Stimulated activated CD4-positive, alpha-beta T cell treated with anti-CD3 and anti-CD28 coated beads, Interleukin-15, amount 100 ng/mL, for 48 hours (primary cell): ENCODE data around the gene CNTD1.
"Not testable (repeated sequence)": the region's sequence is repeated elsewhere in the genome, so short reads cannot be mapped to it uniquely, and the experiment has no call there.

Experiments used
- DNase-seq, 2 donors: peaks; one replicate each; pipeline ENCODE4 v3.0.0-alpha.2; 2020; ENCODE audit warnings: low read depth in 2 of 2

CNTD1 gene, protein sequence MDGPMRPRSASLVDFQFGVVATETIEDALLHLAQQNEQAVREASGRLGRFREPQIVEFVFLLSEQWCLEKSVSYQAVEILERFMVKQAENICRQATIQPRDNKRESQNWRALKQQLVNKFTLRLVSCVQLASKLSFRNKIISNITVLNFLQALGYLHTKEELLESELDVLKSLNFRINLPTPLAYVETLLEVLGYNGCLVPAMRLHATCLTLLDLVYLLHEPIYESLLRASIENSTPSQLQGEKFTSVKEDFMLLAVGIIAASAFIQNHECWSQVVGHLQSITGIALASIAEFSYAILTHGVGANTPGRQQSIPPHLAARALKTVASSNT

DNA sequence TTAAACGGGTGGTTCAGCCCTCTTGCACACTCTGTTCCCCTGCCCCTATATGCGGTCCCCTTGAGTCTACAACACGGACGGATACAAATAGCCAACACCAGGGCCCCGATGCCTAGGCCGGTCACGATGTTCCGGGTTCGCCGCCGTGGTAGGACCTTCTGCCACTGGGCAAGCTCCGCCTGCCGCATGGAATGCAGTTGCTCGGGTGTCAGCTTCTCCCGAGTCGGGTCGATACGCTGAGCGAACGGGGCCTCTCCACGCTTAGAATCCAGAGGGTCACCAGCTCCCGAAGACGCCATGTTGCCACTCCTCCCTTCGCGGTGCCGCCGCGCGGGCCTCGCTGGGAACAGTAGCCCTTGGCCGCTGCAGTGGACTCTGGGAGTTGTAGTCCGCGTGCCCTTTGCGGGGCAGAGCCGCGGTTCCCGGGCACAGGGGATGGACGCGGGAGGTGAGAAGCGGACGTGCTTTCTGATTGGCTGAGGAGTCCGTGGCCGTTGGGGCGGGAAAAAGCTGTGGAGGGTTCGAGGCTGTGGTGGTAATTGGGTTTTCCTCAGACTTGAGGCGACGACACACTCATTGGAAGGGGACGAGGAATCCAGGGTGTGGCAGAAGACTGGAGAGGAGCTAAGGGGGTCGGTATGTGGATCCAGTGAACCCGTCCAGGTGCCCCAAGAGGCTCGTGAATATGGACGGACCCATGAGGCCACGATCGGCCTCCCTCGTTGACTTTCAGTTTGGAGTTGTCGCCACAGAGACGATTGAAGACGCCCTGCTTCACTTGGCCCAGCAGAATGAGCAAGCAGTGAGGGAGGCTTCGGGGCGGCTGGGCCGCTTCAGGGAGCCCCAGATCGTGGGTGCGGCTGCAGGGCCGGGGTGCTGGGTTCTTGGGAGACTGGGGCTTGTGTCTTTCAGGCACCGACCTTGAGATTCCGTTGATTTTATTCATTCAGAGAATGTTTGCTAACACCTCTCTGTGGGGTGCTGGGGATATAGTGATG lies at the start of gene CNTD1, which contains the start of gene COA3:
Gene CNTD1, plus strand, starts transcription at position 479 of the 998 bp plus-strand sequence. Its CDS starts 207 bp downstream, at position 686.
Gene COA3, minus strand, starts transcription at position 322 of the 998 bp plus-strand sequence. Its CDS starts 23 bp downstream, at position 299.
- peak; percentile 77 to 81 for DNase-seq

DNA sequence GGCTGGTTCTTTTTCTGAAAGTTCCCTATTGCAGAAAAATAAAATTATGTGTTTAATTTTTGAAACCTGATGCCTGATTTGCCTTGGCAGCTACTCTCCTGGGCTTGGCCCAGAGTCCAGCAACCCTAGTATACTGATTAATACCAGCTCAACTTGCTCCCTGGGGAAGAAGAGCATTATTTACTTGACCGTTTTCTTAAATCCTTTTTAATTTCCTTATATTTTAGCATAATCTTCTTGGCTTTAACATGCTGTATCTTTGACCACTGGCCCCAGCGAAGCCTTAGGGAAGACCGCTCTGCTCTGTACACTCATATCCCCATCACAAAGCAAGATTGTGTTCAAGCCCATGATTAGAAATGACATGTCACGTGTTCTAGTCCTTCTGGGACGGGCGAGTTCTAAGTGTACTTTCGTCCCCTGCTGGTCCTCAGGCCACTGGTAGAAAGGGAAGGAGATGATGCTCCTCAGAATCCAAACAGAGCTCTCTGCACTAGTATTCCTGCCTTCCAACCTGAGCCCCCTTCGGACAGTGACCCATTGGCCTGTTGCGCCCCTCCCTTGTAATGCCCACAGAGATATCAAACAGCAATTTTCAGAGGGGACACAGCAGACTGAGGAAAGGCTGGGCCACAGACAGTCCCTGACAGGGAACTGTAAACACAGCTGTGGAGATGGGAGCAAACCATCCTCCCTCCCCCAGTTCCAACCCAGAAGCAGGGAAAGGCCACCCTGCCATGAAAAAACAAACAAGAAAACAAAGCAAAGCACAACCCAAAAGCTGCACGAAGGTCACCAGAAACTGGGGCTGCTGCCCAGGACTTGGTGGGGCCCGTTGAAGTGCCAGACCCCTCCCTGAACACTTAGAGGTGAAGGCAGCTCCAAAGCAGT lies 49.5 kb upstream of the CNTD1 start:
- DNase-seq = no peak

DNA sequence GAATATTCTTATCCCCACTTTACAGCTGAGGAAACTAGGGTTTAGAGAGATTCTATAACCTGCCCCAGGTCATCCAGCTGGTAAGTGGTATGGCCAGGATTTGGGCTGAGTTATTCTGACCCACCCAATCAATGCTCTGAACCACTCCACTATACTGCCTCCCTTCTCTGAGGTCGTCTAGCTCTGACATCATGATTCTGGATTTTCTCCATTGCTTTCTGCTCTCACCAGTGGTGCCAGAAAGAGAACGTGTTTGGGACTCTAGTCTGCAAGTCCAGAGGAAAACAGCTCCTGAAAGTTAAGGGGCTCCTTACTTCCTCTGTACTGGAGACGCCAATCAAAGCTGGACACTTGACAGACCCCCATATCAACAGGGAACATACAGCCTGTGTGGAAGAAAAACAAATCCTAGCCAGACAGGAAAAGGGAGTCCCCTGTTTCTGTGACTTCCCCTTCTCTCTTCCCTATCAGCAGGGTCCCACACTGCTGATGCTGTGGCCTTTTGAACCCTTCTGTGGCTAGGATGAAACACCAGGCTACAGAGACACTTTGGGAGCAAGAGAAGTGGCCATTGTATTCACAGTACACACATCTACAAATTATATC lies 47.8 kb upstream of the CNTD1 start:
- no peak for DNase-seq

DNA sequence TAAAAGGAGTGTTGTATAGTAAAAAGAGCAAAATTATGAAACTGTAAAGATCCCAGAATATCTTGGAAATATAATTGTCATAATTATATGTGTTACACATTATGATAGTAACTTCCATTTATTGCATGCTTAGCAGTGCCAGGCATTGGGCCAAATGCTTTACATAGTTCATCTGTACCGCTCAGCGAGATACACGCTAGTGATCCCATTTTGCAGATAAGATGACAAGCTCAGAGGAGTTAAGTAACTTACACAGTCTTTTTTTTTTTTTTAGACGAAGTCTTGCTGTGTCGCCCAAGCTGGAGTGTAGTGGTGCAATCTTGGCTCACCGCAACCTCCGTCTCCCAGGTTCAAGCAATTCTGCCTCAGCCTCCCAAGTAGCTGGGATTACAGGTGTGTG lies 47.0 kb upstream of the CNTD1 start:
- no peak for DNase-seq

DNA sequence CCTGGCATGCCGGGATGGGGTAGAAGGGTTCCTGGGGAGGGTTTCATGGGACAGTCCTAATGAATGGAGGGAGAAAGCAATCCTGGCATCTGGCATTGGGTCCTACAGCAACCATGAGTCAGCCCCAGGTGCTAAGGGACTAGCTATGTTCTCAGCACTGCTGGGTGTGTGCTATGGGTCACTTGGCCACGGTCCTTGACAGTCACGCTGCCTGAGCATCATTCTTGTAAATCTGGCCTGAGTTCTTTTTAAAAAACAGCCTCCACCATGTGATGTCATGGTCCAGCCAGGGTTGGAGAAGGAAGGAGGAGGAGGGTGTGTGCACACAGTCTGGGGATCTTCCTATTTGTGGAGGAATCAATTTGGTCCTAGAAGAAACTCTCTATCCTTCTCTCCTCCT lies 43.9 kb upstream of the CNTD1 start:
- DNase-seq = no peak

DNA sequence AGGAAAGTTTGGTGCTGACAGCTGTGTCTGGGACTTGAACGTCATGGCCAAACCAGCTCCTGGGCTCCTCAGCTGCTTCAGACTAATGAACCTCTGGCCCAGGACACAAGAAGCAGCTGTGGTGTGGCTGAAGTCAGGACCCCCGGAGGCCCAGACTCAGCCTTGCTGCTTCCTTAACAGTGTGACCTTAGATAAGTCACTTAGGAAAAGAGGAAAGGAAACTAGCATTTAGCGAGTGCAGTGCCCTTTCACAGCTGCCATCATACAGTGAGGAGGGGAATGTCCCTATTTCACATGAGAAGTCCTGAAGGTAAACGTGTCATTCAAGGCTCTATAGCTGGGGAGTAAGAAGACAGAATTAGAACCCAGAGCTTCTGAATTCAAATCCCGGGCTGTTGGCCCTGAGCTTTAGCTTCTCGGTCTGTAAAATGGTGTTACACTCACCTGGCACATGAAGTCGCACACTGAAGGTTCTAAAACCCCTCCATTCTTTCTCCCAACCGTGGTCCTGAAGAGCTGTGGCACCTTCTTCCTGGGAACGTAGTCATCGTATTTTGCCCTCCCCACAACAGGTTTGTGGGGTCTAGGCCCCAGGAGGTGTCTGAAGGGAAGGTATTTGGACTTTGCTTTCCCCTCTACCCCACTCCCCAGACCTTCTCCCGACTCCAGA lies 38.5 kb upstream of the CNTD1 start:
- no peak for DNase-seq

DNA sequence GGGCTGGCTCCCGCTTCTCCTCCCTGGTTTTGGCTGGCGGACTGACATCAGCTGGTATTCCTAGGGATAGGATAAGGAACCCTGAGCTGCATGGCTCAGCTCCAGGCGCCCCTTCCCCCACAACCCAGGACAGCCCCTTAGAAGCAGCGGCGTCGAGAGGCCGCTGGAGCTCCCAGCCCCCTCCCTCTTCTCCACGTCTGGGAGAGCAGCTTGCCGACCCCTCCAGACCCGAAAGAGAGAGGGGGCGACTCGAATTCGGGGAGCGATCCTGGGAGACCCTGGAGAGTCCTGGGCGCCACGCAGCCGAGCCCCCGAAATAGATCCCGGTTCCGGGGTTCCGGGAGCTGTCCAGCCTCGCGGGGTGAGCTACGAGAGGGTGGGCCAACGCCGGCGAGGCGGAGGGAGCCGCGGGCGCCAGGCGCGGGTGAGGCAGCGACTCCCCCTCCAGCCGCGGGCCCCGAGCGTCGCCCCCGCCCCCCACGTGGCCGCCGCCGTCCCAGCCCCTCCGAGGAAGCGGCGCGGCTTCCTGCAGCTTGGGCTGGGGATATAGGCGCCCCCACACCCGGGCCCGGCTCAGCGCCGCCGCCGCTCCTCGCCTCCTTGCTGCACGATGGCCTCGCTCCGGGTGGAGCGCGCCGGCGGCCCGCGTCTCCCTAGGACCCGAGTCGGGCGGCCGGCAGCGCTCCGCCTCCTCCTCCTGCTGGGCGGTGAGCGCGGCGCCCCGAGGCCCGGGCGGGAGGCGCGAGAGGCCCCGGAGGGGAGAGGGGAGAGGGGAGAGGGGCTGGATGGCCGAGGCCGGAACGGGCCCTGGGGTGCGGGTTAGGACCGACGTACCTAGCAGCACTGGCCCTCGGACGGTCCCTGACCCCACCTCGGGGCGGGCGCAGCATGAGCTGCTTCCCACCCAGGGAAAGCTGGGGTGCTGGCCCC lies 37.7 kb upstream of the CNTD1 start, which contains the start of gene RAMP2:
Gene RAMP2, plus strand, starts transcription at position 576 of the 930 bp plus-strand sequence. Its CDS starts 35 bp downstream, at position 611.
- DNase-seq = no peak

DNA sequence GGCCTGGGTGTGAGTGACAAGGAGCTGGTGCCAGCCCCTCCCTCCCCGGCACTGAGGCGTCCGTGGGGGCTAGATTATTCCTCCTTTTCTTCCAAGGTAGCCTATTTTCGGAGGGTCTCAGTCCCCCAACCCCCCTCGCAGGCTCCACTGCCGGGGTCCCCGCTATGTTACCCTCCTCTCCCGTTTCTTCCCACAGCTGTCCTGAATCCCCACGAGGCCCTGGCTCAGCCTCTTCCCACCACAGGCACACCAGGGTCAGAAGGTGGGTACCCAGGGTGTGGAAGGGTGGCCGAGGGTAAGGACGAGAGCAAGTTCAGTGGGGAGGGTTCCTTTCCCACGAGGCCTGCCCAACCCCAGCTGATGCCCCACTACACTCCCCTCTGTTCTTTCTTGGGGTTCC lies 37.0 kb upstream of the CNTD1 start:
- no peak for DNase-seq

DNA sequence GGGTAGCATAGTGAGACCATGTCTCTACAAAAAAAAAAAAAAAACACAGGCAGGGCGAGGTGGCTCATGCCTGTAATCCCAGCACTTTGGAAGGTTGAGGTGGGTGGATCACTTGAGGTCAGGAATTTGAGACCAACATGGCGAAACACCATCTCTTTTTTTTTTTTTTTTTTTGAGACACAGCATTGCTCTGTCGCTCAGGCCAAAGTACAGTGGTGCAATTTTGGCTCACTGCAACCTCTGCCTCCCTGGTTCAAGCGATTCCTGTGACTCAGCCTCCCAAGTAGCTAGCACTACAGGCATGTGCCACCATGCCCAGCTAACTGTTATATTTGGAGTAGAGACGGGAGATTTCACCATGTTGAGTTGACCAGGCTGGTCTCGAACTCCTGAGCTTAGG lies 32.5 kb upstream of the CNTD1 start:
- DNase-seq = no peak

DNA sequence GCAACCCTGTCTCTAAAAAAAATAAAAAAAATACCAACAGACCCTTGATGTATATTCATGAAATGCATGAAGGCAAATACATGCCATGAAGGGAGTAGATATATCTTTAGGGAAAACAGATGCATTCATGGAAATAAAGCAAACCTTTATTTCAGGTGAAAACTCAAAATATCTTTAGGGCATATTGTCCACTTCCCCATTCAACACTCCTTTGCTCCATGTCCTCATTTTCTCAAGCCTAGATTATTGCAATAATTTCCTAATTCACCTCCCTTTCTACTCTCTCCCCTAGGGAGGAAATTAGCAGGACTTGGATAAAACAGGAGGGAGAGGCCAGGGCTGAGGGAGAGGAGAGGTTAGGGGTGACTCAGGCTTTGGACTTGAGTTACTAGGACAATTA lies 31.1 kb upstream of the CNTD1 start:
- no peak for DNase-seq

DNA sequence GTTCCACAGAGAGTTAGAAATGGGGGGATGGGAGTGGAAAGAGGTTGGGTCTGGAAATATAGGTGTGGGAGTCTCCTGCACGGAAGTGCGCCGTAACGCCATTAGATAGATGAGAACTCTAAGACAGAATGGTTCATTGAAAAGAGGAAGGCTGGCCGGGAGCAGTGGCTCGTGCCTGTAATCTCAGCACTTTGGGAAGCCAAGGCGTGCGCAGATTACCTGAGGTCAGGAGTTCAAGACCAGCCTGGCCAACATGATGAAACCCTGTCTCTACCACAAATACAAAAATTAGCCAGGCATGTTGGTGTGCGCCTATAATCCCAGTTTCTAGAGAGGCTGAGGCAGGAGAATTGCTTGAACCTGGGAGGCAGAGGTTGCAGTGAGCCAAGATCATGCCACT lies 30.7 kb upstream of the CNTD1 start:
- not testable (repeated sequence) for DNase-seq

DNA sequence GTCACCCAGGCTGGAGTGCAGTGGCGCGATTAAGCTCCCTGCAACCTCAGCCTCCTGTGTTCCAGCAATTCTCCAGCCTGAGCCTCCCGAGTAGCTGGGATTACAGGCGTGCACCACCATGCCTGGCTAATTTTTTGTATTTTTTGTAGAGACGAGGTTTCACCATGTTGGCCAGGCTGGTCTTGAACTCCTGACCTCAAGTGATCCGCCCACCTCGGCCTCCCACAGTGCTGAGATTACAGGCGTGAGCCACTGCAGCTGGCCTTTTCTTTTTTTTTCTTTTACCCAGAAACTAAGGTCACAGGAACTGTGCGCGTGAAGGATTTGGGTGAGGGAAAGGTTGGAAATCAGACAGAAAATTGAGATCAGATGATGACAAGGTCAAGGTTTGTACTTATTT lies 28.7 kb upstream of the CNTD1 start:
- DNase-seq = not testable (repeated sequence)

DNA sequence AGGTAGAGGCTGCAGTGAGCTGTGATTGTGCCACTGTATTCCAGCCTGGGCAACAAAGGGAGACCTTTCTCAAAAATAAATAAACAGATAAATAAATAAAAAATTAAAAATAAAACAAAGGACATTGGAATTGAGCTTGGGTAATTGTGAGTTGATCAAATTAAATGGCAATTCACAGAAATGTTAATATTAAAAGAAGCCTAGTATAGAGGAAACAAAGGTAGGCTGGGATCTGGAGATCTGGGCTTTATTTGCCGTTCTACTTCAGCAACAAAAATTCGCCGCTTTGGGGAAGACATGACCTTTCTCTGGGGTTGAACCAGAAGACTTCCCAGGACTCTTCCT lies 25.7 kb upstream of the CNTD1 start:
- DNase-seq = no peak

DNA sequence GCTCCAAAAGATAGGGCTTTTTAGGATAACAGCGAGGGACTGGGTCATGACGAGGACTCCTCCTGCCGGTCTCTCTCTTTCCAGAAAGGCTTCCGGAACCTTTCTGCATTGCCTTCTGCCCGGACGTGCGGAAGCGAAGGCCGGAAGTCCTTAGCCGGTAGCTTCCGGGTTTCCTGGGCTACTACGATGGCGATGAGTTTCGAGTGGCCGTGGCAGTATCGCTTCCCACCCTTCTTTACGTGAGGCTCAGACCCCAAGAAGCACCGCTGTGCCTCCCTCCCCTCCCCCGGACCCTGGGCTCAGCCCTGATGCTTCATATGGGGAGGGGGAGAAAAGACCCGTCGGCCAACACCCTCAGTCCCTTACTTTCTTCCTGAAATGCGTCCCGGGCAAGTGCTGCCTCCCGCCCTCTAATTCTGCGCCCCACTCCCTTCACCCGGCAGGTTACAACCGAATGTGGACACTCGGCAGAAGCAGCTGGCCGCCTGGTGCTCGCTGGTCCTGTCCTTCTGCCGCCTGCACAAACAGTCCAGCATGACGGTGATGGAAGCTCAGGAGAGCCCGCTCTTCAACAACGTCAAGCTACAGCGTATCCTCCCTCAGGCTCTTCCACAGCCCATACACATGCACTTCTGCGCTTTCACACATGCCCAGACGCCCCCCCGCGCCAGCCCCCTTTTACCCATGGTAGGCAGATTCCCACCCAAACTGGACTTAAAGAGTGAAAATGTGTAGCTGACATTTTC lies 25.2 kb upstream of the CNTD1 start, which contains the start of gene VPS25:
Gene VPS25, plus strand, starts transcription at position 160 of the 746 bp plus-strand sequence. Its CDS starts 27 bp downstream, at position 187.
- peak; percentile 46 to 64 for DNase-seq

DNA sequence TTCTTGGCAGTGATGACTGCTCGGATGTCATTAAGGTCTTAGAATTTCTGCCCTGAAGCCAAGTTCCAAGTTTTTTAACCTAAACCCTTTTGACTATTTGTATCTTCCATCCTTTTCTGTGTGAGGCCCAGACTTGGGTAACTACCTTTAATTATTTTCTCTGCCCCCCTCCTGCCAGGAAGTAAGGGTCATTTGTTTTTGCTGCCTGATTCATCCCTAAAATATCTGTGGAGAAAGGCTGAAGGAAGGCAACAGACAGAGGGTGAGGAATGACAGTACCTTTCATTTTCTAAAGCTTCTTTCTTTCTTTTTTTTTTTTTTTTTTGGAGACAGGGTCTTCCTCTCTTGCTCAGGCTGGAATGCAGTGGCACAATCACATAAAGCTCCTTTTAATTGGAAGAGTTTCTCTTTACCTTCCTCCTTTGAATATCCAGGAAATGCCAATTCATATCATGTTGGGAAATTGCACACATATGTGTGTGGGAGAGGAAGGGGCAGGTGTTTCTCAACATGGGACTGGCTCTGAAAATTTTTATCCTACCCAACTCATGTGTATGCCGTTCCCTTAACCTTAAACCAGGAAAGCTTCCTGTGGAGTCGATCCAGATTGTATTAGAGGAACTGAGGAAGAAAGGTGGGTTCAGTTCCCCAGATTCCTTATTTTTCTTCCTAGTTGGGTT lies 24.5 kb upstream of the CNTD1 start:
- no peak for DNase-seq

DNA sequence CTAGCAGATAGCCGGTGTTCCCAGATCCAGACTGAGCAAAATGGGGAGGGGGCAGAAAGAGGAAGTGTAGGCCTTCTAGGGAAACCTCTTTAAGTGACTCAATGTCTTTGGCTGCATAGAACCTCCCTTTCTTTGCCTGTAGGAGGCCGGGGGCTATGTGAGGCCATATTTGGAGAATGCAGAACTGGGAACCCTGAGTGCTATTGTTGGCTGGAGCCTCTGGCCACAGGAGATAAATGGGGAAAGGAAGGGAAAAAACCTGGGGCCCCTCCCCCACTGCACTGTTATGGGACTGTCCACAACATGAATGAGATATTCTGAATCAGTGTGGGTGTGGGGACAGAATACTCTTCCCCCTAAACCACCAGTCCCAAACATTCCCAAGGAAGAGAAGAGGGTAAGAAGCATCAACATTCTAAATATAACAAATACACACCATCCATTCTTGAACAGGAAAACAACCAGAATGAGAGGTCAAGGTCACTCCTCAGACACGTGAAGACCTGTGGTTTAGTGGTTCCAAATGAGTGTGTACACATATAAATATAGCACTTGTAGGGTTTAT lies 23.0 kb upstream of the CNTD1 start:
- DNase-seq = no peak

DNA sequence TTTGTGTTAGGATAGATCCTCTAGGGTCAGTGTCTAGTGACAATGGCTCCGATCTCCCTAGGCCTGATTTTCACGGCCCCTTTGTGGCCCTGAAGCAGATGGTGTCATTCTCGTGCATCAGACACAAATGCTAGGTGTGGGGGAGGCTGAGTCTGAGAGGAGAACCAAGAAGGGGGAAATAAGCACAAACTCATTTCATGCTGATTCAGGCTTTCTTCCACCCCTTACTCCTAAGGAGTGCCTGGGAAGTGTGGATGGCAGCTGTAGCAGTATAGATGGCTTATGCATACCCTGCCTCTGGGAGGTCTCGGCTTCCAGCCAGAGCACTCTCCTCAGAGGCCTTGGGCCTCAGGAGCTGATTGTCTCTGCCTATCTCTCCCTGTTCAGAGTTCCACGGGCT lies 20.1 kb upstream of the CNTD1 start:
- no peak for DNase-seq
